Panc1 (cell line): ENCODE results near the gene KCNJ12. TPM values are rescaled to one million over a fixed set of nuclear protein-coding genes. Genes with fewer than 3 reads are reported as not detected.
"Not testable (repeated sequence)": the region's sequence is repeated elsewhere in the genome, so short reads cannot be mapped to it uniquely, and the experiment has no call there.

Experiments
- ATAC-seq: fragments of 200-7000 bp; cut with Tn5 transposase; 2 replicates; pipeline ENCODE4 v1.9.1; 2020; ENCODE audit warnings: mild to moderate bottlenecking, moderate library complexity
- BruUV-seq: library from RNA; stranded (reverse); fragments of 400-500 nt; replicated peaks from 2 replicates; lab custom pipeline; 2021; lab: Mats Ljungman, UMichigan
- CTCF ChIA-PET: fragments of 300-600 bp; sonication (Branson Sonifier 250); formaldehyde crosslinking; loops from one replicate; lab custom pipeline; 2022; ENCODE audit warnings: antibody characterized with exemption; lab: Charles Lee
- POLR2A ChIA-PET: fragments of 300-600 bp; sonication (Branson Sonifier 250); formaldehyde crosslinking; loops from one replicate; lab custom pipeline; 2022; ENCODE audit warnings: antibody characterized with exemption; lab: Charles Lee
- DNase-seq: peaks from one replicate; pipeline ENCODE4 v3.0.0-alpha.2; 2010; ENCODE audit warnings: low read depth, low spot score
- H3K27ac ChIP-seq: 2 replicates; pipeline ENCODE4 v1.5.1; 2011; ENCODE audit warnings: mild to moderate bottlenecking, low read length, inconsistent platforms
- H3K27me3 ChIP-seq: fragments of 200-500 bp; sonication (Bioruptor generic); 2 replicates; pipeline ENCODE4 v1.6.0; 2014; ENCODE audit warnings: low read length, inconsistent platforms; ENCODE audit not compliant: control insufficient read depth, insufficient read depth
- H3K36me3 ChIP-seq: fragments of 200-500 bp; sonication (Bioruptor generic); 2 replicates; pipeline ENCODE4 v1.5.1; 2014; ENCODE audit warnings: inconsistent platforms, mild to moderate bottlenecking, low read length, moderate library complexity; ENCODE audit not compliant: control insufficient read depth, insufficient read depth
- H3K4me1 ChIP-seq: 2 replicates; pipeline ENCODE4 v1.5.1; 2011; ENCODE audit warnings: inconsistent platforms, mild to moderate bottlenecking, low read length, moderate library complexity; ENCODE audit not compliant: control insufficient read depth, insufficient read depth
- H3K4me3 ChIP-seq, 2 experiments: 2 replicates each; pipeline ENCODE4 v1.5.1; 2011 to 2012; ENCODE audit warnings: low read depth in 2 of 2, low read length in 2 of 2, mild to moderate bottlenecking in 2 of 2, inconsistent platforms in 1 of 2, moderate library complexity in 1 of 2
- H3K9me3 ChIP-seq: fragments of 200-500 bp; sonication (Bioruptor generic); 2 replicates; pipeline ENCODE4 v1.5.1; 2014; ENCODE audit warnings: low read depth, mild to moderate bottlenecking, inconsistent platforms, low read length, moderate library complexity; ENCODE audit not compliant: control insufficient read depth, insufficient read depth
- in situ Hi-C: cut with HindIII; loops from 2 replicates; pipeline ENCODE4 v1.10.0; 2016; ENCODE audit warnings: low sequenced_read_pairs, low pct_unique_long_range_greater_than_20kb
- intact Hi-C: fragments of 100-400 bp; cut with micrococcal nuclease; formaldehyde crosslinking; loops from one replicate; pipeline ENCODE4 v1.10.0; 2022; ENCODE audit not compliant: unreplicated experiment
- total RNA-seq: library from RNA; stranded (reverse); gene quantifications from one replicate; pipeline ENCODE4 v1.2.1, GENCODE V29; 2021; ENCODE audit not compliant: unreplicated experiment

KCNJ12 gene
- total RNA-seq, 1 experiment from 2014 or later: 2.7 TPM

GRCh38 chr17:21347660-21348059 is 28.5 kb upstream of the KCNJ12 start:
- H3K36me3 ChIP-seq, BruUV-seq, H3K4me1 ChIP-seq, in situ Hi-C loops, H3K9me3 ChIP-seq, ATAC-seq, H3K4me3 ChIP-seq, intact Hi-C loops, CTCF ChIA-PET, DNase-seq, POLR2A ChIA-PET, H3K27ac ChIP-seq, H3K27me3 ChIP-seq: not testable (repeated sequence)

GRCh38 chr17:21348081-21348925 is 27.9 kb upstream of the KCNJ12 start:
- H3K4me3 ChIP-seq, DNase-seq, BruUV-seq, ATAC-seq, H3K27ac ChIP-seq, intact Hi-C loops, H3K4me1 ChIP-seq, in situ Hi-C loops, H3K27me3 ChIP-seq, H3K36me3 ChIP-seq, CTCF ChIA-PET, POLR2A ChIA-PET, H3K9me3 ChIP-seq: not testable (repeated sequence)

GRCh38 chr17:21348926-21349261 is 27.3 kb upstream of the KCNJ12 start:
- H3K36me3 ChIP-seq, ATAC-seq, intact Hi-C loops, H3K4me3 ChIP-seq, H3K9me3 ChIP-seq, DNase-seq, BruUV-seq, H3K4me1 ChIP-seq, H3K27ac ChIP-seq, H3K27me3 ChIP-seq, CTCF ChIA-PET, in situ Hi-C loops, POLR2A ChIA-PET: not testable (repeated sequence)

- H3K27ac ChIP-seq, BruUV-seq, CTCF ChIA-PET, H3K4me1 ChIP-seq, DNase-seq, H3K27me3 ChIP-seq, ATAC-seq, POLR2A ChIA-PET, intact Hi-C loops, H3K36me3 ChIP-seq, in situ Hi-C loops, H3K9me3 ChIP-seq, H3K4me3 ChIP-seq: not testable (repeated sequence)
Observed at GRCh38 chr17:21349358-21350050, 26.7 kb upstream of the KCNJ12 start.

- H3K4me1 ChIP-seq, ATAC-seq, in situ Hi-C loops, POLR2A ChIA-PET, CTCF ChIA-PET, H3K27ac ChIP-seq, H3K27me3 ChIP-seq, BruUV-seq, DNase-seq, H3K9me3 ChIP-seq, H3K36me3 ChIP-seq, H3K4me3 ChIP-seq, intact Hi-C loops: not testable (repeated sequence)
Observed at GRCh38 chr17:21350495-21350894, 25.7 kb upstream of the KCNJ12 start.
